Adrenal gland (tissue), 5 donors: ENCODE results near the gene ERAP2.

Experiments
- CTCF ChIP-seq, 6 experiments: fragments of 450-650 bp in 4 of 6; fragments of 200-600 bp in 2 of 6; sonication (generic) in 1 of 6; IDR thresholded peaks; 1 replicate in 5 of 6; 2 replicates in 1 of 6; pipeline versions ENCODE4 v1.5.1 to v1.8.0; 2016 to 2021; ENCODE audit warnings: antibody characterized with exemption in 6 of 6, mild to moderate bottlenecking in 2 of 6, moderate library complexity in 1 of 6
- POLR2A ChIP-seq, 2 donors: fragments of 450-650 bp; IDR thresholded peaks; one replicate each; pipeline ENCODE4 v1.6.1; 2017; ENCODE audit warnings: antibody characterized with exemption in 2 of 2, mild to moderate bottlenecking in 2 of 2, moderate library complexity in 1 of 2
- donor health status: DM: no; HTN: no; CAD: no.

- TF ChIP-seq CTCF (IDR thresholded peaks at IDR 0.05) (no peak), POLR2A (IDR thresholded peaks at IDR 0.05) (no peak)
Measured at GRCh38 chr5:96952118-96952750, 75.9 kb downstream of the ERAP2 start.
